ENCODE results near the gene RGL2. TPM values are rescaled to one million over a fixed set of nuclear protein-coding genes. Genes with fewer than 3 reads are reported as not detected.

Gene RGL2
- total and polyA plus RNA-seq, 2 of the 4 experiments (the other 2 are of a cell fraction) = 4.1 to 26.9 TPM

- Histone ChIP-seq H4K20me1 (ENCODE audit: insufficient read depth, low read length) (peaks cover 10% of the 10 kb centered on the region), H3K9me1 (ENCODE audit: insufficient read depth, low read length) (peaks cover 17% of the 10 kb centered on the region), H3K18ac (ENCODE audit: low read depth, low read length) (0 out of 2 replicates have a peak overlapping the region, but pooled peaks have one; percentile 49), H3K4me1 (ENCODE audit: control insufficient read depth, insufficient read depth, low read length) (peaks cover 31% of the 10 kb centered on the region), H2AFZ (replicated peaks; ENCODE audit: low read length, poor library complexity) (peak overlapping the region; percentile 56), H3K4me3 (ENCODE audit: insufficient read depth, low read depth, low read length) (no peak overlapping the region), H2AK5ac (ENCODE audit: low read depth, low read length) (peak overlapping the region; percentile 99), H4K5ac (ENCODE audit: low read depth, low read length) (peak overlapping the region; percentile 44; the same call in 1 of the 2 replicates), H2BK20ac (ENCODE audit: low read depth, low read length) (no peak overlapping the region; the same call in 1 of the 2 replicates), H3K27me3 (ENCODE audit: control insufficient read depth, insufficient read depth, low read length) (no peaks in the 10 kb centered on the region), H4K91ac (ENCODE audit: insufficient read depth, low read depth, low read length) (peak overlapping the region; percentile 79), H2BK120ac (ENCODE audit: low read depth, low read length) (peak overlapping the region; percentile 93), H3K23ac (ENCODE audit: low read depth, low read length) (peak overlapping the region; percentile 43; the same call in 1 of the 2 replicates), H4K8ac (ENCODE audit: low read depth in 2 of 2, low read length in 2 of 2) (peak overlapping the region; percentile 79 to 93; a peak in 3 of 4 replicates), H2AK9ac (replicated peaks; ENCODE audit: low read depth, low read length, poor library complexity) (peak overlapping the region; percentile 98), H3K56ac (ENCODE audit: extremely low read depth, insufficient read depth, low read length) (no peak overlapping the region), H3K4ac (ENCODE audit: low read depth, low read length) (peak overlapping the region; percentile 94), H3K27ac (ENCODE audit: insufficient read depth, low read length) (peak overlapping the region; percentile 88), H2BK15ac (ENCODE audit: low read depth, low read length) (peak overlapping the region; percentile 90; the same call in 1 of the 3 replicates), H3K4me2 (ENCODE audit: low read depth, low read length) (peak overlapping the region; percentile 97; the same call in 1 of the 2 replicates), H3K79me1 (ENCODE audit: low read depth in 1 of 2, low read length in 2 of 2) (peaks cover 30 to 51% of the 10 kb centered on the region in 2 experiments), H3K36me3 (ENCODE audit: control insufficient read depth, insufficient read depth, low read length) (peaks cover 26% of the 10 kb centered on the region), H3K14ac (replicated peaks; ENCODE audit: low read depth, low read length) (peak overlapping the region; percentile 82; the same call in 1 of the 2 replicates), H3K9ac (ENCODE audit: low read depth, low read length) (peak overlapping the region; percentile 98), H2BK5ac (ENCODE audit: low read depth, low read length, poor library complexity, severe bottlenecking) (peak overlapping the region; percentile 97), H3K9me3 (ENCODE audit: control insufficient read depth, insufficient read depth, low read length) (no peaks in the 10 kb centered on the region)
- no TSS peak for BruUV-seq (replicated peaks)
- dilution Hi-C loops (cut with HindIII; ENCODE audit: low sequenced_read_pairs, unreplicated experiment) = no loop called here
- TF ChIP-seq BHLHE40 (IDR thresholded peaks at IDR 0.05; ENCODE audit: low read depth, low read length) = no peak
- TF ChIP-seq CHD1 (IDR thresholded peaks at IDR 0.05; ENCODE audit: low read depth, low read length) = no peak
- no peak for TF ChIP-seq RCOR1 (IDR thresholded peaks at IDR 0.05; ENCODE audit: insufficient replicate concordance, low read length)
- no peak for TF ChIP-seq MAZ (IDR thresholded peaks at IDR 0.05; ENCODE audit: borderline replicate concordance, low read depth, low read length)
- no peak for TF ChIP-seq POLR2A (IDR thresholded peaks at IDR 0.05; ENCODE audit: low read depth, low read length)
- no peak for TF ChIP-seq MAFK (IDR thresholded peaks at IDR 0.05; ENCODE audit: low read depth, low read length)
- no peak for TF ChIP-seq RFX5 (IDR thresholded peaks at IDR 0.05; ENCODE audit: low read depth, low read length)
- TF ChIP-seq ELK1 (IDR thresholded peaks at IDR 0.05; ENCODE audit: borderline replicate concordance, low read depth, low read length) = no peak
- no peak for TF ChIP-seq FOS (IDR thresholded peaks at IDR 0.05; ENCODE audit: low read depth, low read length)
- TF ChIP-seq, protein P1, sequence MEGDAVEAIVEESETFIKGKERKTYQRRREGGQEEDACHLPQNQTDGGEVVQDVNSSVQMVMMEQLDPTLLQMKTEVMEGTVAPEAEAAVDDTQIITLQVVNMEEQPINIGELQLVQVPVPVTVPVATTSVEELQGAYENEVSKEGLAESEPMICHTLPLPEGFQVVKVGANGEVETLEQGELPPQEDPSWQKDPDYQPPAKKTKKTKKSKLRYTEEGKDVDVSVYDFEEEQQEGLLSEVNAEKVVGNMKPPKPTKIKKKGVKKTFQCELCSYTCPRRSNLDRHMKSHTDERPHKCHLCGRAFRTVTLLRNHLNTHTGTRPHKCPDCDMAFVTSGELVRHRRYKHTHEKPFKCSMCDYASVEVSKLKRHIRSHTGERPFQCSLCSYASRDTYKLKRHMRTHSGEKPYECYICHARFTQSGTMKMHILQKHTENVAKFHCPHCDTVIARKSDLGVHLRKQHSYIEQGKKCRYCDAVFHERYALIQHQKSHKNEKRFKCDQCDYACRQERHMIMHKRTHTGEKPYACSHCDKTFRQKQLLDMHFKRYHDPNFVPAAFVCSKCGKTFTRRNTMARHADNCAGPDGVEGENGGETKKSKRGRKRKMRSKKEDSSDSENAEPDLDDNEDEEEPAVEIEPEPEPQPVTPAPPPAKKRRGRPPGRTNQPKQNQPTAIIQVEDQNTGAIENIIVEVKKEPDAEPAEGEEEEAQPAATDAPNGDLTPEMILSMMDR (conservative IDR thresholded peaks at IDR 0.05; ENCODE audit: low read depth, low read length) = no peak
- no peak for TF ChIP-seq SMC3 (IDR thresholded peaks at IDR 0.05; ENCODE audit: low read depth, low read length)
- TF ChIP-seq NFE2L2 (IDR thresholded peaks at IDR 0.05; ENCODE audit: low read depth, low read length) = no peak
- TF ChIP-seq, protein P2, sequence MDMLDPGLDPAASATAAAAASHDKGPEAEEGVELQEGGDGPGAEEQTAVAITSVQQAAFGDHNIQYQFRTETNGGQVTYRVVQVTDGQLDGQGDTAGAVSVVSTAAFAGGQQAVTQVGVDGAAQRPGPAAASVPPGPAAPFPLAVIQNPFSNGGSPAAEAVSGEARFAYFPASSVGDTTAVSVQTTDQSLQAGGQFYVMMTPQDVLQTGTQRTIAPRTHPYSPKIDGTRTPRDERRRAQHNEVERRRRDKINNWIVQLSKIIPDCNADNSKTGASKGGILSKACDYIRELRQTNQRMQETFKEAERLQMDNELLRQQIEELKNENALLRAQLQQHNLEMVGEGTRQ (IDR thresholded peaks at IDR 0.05; ENCODE audit: low read depth, low read length) = no peak
- TF ChIP-seq RAD21 (IDR thresholded peaks at IDR 0.05; ENCODE audit: low read length) = no peak
- CTCF ChIA-PET = no interaction called here
- 75% methylated on average over 6 of the region's 9 CpGs; no CpG with 5 or more reads in 1 of the 2 experiments for WGBS, 2 experiments (ENCODE audit: extremely low coverage in 2 of 2, insufficient read length in 1 of 2)
- intact Hi-C loops (cut with micrococcal nuclease) = no loop called here
- in situ Hi-C loops (cut with MboI; ENCODE audit: low sequenced_read_pairs) = no loop called here
- DNase-seq (no peak), ATAC-seq (ENCODE audit: low read depth) (no peak)
- POLR2A ChIA-PET (ENCODE audit: unreplicated experiment) = interaction anchor here (0.6 to 1.0 kb wide), 2 partner anchors 339 to 349 kb away, joined by 4 read pairs; no protein-coding TSS in a partner anchor
These were observed 22.5 kb upstream of the RGL2 start for GRCh38 chr6:33321227-33321626.

Measured in IMR-90 (cell line).